PC-3 (cell line): Measurements from ENCODE around the gene RMI2.

Experiments used
- EZH2 ChIP-seq: fragments of 300-600 bp; sonication (generic); IDR thresholded peaks from one replicate; pipeline ENCODE4 v1.6.1; 2017; ENCODE audit warnings: antibody characterized with exemption, mild to moderate bottlenecking, low read length; ENCODE audit not compliant: unreplicated experiment
- EZH2phosphoT487 ChIP-seq: fragments of 300-600 bp; sonication (generic); IDR thresholded peaks from 2 replicates; pipeline ENCODE4 v1.6.1; 2018; ENCODE audit warnings: mild to moderate bottlenecking, antibody characterized with exemption, low read length, borderline replicate concordance
- TF ChIP-seq, protein P1 (sequence below): fragments of 300-600 bp; sonication (generic); conservative IDR thresholded peaks from 2 replicates; pipeline ENCODE4 v1.5.1; 2017; ENCODE audit warnings: antibody characterized with exemption, low read depth, mild to moderate bottlenecking, low read length

DNA sequence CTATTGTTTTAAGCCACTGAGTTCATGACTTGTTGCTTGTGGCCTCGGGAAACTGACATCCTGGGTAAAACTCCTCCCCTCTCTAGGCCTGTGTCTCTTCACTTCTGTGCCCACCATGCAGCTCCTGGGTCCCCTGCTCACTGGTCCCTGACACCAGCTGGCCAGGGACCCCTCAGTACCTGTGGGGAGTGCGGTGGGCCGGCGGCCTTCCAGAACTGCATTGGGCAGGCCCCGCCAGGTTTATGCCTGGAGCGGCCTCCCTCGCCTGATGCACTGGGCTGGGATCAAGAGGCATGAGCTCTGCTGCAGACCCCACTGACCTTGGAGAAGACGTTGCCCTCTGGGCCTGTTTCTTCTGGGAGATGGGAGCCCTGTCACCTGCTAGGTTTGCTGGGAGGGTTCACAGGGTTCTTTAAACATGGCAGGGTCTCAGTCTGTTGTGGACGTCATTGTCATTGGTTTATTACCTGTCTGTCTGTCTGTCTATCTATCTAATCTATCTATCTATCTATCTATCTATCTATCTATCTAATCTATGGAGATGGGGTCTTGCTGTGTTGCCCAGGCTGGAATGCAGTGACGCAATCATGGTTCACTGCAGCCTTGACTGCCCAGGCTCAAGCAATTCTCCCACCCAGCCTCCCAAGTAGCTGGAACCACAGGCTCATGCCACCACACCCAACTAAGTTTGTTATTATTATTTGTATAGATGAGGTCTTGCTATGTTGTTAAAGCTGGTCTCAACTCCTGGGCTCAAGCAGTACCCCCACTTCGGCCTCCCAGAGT lies 21.5 kb upstream of the RMI2 start:
- TF ChIP-seq, protein P1, sequence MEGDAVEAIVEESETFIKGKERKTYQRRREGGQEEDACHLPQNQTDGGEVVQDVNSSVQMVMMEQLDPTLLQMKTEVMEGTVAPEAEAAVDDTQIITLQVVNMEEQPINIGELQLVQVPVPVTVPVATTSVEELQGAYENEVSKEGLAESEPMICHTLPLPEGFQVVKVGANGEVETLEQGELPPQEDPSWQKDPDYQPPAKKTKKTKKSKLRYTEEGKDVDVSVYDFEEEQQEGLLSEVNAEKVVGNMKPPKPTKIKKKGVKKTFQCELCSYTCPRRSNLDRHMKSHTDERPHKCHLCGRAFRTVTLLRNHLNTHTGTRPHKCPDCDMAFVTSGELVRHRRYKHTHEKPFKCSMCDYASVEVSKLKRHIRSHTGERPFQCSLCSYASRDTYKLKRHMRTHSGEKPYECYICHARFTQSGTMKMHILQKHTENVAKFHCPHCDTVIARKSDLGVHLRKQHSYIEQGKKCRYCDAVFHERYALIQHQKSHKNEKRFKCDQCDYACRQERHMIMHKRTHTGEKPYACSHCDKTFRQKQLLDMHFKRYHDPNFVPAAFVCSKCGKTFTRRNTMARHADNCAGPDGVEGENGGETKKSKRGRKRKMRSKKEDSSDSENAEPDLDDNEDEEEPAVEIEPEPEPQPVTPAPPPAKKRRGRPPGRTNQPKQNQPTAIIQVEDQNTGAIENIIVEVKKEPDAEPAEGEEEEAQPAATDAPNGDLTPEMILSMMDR, result no peak
- no peak for TF ChIP-seq EZH2phosphoT487
- no peak for TF ChIP-seq EZH2
